SIG-M5 treated with dmso at 0.1 percent for 504 hours (cell line): ENCODE results near the gene CAMK2N1.
A peak's percentile ranks its signal among the peaks of the same experiment; 100 is the strongest.

Experiments
- DNase-seq: peaks from one replicate; lab custom pipeline; 2025; ENCODE audit not compliant: unreplicated experiment; lab: John Stamatoyannopoulos, UW

CAMK2N1 gene

GRCh38 chr1:20479840-20480239 lies 6.2 kb downstream of the CAMK2N1 start:
- no peak for DNase-seq

DNA sequence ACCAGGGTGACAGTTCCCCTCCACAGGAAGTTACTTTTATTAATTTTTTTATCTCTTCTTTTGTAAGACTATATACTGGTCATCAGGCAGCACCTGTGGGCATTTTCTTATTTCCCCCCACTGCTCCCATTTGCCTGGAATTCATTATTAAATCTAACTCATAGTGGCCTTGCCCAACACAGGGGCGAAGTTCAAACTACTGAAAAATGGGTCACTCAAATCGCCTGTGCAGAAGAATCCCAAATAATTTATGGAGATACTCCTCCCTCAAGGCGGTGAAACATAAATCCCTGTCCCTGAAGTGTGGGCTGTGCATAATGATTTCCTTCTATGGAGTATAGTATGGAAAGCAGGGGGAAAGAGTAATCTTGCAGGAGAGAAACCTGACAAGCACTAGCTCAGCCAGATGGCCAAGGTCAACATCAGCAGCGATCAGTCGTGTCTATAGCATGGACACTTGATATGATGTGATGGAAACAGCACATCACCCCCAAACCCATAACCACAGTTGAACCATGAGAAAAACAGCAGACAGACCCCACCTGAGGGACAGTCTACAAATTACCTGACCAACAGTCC lies 7.9 kb downstream of the CAMK2N1 start:
- DNase-seq, result no peak

DNA sequence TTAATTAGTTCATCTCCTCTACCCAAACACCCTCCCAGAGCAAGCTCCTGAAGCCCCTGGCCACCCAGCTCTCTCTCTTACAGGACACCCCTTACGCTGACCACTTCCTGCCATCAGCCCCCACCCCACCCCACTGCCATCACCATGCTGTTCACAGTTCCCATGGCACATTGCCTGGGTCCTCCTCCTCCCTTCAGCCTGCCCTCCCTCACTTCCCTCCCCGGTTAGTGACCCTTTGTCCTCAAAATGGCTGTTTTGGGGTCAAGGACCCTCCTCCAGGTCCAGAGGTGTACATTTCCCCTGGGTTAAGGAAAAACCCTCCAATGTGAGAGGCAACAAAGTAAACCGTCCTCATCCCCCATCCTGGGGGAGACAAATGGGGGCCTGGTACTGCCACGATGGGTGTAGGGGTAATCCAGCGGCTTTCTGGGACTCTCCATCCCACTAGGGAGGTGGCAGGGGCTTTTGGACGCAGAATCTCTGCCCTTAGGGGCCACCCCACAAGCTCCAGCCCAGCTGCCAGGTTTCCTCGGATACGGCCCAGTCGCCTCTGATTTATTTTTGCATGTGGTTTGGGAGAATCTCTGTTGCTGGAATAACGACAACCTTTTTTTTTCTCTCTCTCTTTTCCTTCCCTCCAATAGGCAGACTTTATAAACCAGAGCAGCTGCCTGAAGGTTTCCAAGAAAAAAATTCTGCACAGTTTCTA lies 8.5 kb downstream of the CAMK2N1 start:
- DNase-seq, result no peak

- peak; percentile 24 for DNase-seq
Measured at GRCh38 chr1:20476265-20477038, 9.6 kb downstream of the CAMK2N1 start.

DNA sequence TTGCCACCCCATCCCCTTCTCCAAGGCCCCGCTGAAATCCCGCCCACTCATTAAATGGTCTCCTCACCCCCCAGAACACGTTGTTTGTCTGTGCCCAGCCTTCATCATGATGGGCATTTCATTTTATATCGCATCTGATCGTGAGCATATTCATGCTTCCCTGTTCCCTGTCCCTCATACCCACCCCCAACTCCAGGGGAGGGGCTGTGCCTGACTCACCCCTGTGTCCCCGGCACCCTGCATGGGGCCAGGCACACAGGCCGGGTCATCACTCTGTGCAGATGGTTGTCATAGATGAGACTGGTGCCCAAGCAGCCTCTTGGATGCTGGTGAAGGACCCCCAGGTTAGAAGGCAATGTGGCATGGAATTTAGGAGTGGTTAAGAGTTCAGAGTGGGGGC lies 11.0 kb downstream of the CAMK2N1 start:
- DNase-seq, result no peak

DNA sequence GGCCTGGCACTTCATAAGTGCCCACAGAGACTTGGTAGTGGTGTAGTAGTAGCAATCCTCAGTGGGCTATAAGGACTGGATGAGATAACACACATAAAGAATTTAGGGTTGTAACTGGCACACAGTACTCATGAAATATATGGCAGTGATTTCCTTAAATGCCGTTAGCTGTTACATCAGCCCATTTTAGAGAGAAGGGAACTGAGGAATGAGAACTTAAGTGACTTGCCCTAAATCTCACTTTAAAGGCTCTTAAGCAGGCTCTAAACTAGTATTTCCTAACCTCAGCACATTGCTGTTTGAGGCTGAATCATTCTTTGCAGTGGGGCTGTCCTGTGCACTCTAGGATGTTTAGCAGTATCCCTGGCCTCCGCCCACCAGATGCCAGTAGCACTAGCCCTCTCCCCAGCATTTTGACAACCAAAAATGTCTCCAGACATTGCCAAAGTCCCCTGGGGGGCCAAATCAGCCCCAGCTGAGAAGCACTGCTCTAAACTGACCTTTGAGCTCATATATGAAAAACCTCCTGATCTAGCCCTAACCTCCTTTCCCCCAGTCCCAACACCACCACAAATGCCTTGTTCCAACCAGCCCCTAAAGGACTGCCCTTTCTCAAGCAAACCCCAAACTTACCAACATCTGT lies 11.6 kb downstream of the CAMK2N1 start:
- no peak for DNase-seq

DNA sequence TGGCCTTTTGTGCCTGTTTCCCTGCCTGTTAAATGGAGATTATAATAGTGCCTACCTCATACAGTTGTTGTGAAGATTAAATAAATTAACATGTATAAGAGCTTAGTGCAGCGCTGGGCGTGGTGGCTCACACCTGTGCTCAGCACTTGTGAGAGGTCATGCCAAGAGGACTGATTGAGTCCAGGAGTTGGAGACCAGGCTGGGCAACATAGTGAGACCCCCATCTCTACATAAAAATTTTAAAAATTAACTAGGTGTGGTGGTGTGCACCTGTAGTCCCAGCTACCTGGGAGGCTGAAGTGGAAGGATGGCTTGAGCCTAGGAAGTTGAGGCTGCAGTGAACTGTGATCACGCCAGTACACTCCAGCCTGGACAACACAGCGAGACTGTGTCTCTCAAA lies 12.1 kb downstream of the CAMK2N1 start:
- DNase-seq, result no peak

DNA sequence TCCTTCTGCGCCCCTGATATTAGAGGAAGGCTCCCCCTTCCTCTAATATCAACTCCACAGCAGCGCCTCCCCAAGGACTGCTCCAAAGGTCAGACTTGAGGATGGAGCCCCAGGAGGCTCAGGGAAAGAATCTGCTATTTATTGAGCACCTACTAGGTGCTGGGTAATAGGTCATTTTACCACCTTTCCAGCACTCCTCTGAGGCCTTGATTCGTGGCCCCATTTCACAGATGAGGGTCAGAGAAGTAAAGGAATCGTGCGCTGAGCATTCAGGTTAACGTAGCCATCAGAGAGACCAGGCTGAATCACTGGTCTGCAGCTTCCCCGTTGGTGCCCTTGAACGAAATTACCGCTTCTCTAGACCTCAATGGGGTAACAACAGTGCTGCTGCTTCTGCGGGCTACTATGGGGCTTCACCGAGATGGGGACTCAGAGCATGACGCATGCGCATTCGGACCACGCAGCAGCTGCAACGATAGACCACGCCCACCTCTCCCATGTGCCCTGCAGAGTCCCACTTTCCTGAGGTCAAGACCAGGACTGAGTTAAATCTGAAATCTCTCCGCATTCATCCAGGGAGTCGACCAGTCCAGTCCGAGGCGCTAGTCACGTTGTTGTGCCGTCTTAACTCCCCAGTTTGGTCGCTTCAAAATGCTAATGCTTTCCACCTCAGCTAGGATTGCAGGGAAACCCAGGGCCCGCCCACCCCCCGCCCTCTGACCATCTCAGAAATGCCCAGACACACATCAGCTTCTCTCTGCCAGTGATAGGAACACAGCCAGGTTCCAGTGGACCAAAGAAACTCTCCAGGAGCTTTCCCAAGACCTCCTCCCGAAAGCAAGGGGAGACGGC lies 12.9 kb downstream of the CAMK2N1 start:
- no peak for DNase-seq

GRCh38 chr1:20472121-20472520 lies 13.9 kb downstream of the CAMK2N1 start:
- DNase-seq, result no peak

- no peak for DNase-seq
Measured at GRCh38 chr1:20470194-20470593, 15.8 kb downstream of the CAMK2N1 start.

DNA sequence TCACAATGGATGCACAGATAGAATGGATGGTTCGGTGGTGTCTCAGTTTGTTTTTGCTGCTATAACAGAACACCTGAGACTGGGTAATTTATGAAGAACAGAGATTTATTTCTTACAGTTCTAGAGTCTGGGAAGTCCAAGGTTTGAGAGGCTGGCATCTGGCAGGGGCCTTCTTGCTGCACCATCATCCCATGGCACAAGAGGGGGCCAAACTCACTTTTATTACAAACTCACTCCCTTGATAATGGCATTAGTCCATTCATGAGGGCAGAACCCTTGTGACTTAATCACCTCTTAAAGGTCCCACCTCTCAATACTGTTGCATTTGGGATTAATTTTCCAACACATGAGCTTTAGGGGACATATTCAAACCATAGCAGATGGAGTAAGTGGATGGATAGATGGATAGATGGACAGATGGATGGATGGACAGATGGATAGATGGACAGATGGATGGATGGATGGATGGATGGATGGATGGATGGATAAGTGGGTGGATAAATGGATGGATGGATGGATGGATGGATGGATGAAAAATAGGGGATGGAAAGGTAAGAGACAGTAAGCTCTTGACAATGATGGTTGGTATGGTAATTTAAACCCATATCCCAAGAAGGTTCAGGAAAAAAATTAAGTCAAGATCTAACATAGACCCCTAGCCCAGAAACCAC lies 16.5 kb downstream of the CAMK2N1 start:
- DNase-seq, result no peak

- DNase-seq, result no peak
Measured at GRCh38 chr1:20466273-20466672, 19.7 kb downstream of the CAMK2N1 start.

- DNase-seq, result no peak
Measured at GRCh38 chr1:20465187-20465586, 20.8 kb downstream of the CAMK2N1 start.

- no peak for DNase-seq
Measured at GRCh38 chr1:20463502-20463901, 22.5 kb downstream of the CAMK2N1 start.

DNA sequence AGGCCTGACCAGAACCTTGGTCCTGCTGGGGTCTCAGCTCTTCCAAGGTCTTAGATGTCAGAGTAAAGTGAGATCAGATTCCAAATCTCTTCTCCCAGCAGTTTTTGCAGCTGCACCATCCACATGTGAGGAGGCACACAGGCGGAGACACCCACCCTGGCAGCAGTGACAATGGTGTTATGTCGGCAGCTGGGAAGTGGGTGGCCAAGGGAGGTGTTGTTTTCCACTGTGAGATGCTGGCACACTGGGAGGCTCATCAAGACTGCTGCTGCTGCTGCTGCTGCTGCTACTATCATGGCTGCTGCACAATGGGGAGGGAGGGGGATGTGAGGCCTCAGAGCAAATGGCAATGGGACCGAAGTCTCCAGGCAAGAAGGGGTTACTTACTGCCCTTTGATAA lies 23.6 kb downstream of the CAMK2N1 start:
- no peak for DNase-seq

GRCh38 chr1:20458717-20459116 lies 27.3 kb downstream of the CAMK2N1 start:
- DNase-seq, result no peak

- DNase-seq, result no peak
Measured at GRCh38 chr1:20454004-20454403, 32.0 kb downstream of the CAMK2N1 start.

DNA sequence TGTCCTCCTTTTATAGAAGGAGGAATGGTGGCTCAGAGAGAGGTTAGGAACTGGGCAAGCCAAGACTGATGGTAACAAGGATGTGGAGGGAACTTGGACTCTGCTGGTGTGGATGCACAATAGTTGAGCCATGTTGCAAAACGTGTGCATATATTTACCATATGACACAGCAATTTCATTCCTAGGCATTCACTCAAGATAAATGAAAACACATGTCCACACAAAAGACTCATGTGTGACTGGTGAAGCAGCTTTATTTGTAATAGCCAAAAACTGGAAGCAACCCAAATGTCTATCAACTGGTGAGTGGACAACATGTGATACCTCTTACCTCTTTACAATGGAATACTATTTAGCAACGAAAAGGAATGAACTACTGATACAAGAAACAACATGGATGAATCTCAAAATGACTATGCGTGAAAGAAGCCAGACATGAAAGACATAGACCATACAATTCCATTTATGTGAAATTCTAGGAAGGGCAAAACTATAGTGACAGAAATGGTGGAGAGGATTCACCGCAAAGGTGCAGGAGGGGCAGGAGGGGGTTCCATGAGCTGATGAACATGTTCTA lies 36.2 kb downstream of the CAMK2N1 start:
- DNase-seq, result no peak

DNA sequence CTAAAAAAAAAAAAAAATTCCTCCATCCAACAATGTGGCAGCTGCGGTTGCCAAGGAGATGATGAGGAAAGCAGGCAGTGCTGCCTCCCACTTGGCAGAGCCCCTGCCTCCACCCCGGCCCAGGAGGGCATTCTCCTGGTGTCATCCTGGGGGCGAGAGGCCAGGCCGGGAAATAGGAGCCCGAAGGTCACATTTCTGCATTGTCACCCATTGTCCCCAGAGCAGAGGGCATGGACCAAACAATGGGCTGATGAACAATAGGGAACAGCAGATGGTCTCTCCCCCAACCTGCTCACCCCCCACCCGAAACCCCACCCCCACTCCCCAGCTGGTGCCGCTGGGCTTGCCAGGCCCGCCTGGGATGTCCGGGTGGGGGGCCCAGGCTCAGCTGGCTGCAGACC lies 37.3 kb downstream of the CAMK2N1 start:
- DNase-seq, result no peak

DNA sequence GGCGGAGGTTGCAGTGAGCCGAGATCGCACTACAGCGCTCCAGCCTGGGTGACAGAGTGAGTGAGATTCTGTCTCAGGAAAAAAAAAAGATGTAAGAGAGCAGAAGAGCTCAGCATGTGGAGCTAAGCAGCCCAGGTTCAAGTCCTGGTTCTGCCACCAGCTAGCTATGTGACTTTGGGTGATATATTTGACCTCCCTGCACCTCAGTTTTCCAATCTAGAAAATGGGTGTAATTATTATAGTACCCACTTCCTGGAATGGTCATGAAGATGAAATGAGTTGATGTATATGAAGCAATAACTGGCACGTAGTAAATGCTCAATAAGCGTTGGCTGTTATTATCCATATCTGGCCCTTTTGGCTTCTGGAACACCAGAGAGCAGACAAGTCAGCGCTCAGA lies 38.2 kb downstream of the CAMK2N1 start:
- no peak for DNase-seq
